ENCODE results near the gene LHX5.

GRCh38 chr12:113438523-113439300, 33.0 kb downstream of the LHX5 start:
- TF ChIP-seq EP300 (IDR thresholded peaks at IDR 0.05) (no peak), CTCF (IDR thresholded peaks at IDR 0.05) (no peak), POLR2A (IDR thresholded peaks at IDR 0.05) (no peak)

Data from ovary (tissue), 3 donors.